ENCODE results near the gene LRP1. TPM values are rescaled to one million over a fixed set of nuclear protein-coding genes. Genes with fewer than 3 reads are reported as not detected.

Gene LRP1
- total RNA-seq, 2 experiments from 2014 or later = 1.8 to 2.7 TPM

GRCh38 chr12:57127101-57127725 is 1.1 kb upstream of the LRP1 start:
- intact Hi-C loops (cut with DNase I, micrococcal nuclease) = loop anchor here in 1 of 2 experiments (5.0 kb wide), 1 partner anchor 100 kb away; the partner anchor contains the start of gene SHMT2
- DNase-seq (peak; percentile 78), ATAC-seq (peak; percentile 40)
- H3K9me3 Mint-ChIP-seq (ENCODE audit: low read depth) = peaks cover 9% of the 10 kb centered on the region
- POLR2A ChIA-PET = interaction anchor here (0.6 to 2.2 kb wide), 2 partner anchors 16 to 402 kb away, joined by 3 to 15 read pairs; partner anchors contain the start of gene STAT6
- peaks cover 5% of the 10 kb centered on the region for H3K36me3 Mint-ChIP-seq (ENCODE audit: low read depth)
- peaks cover 9% of the 10 kb centered on the region for H3K27me3 Mint-ChIP-seq
- H3K4me3 Mint-ChIP-seq = peak overlapping the region; percentile 77
- CTCF ChIA-PET = interaction anchor here (0.6 to 9.7 kb wide), 8 partner anchors 12 to 122 kb away, joined by 3 to 156 read pairs (median 4); partner anchors contain the start of gene STAT6
- H3K4me1 Mint-ChIP-seq = peaks cover 28% of the 10 kb centered on the region
- no peak overlapping the region for H3K27ac Mint-ChIP-seq

- no peak for DNase-seq
- no peak overlapping the region for H3K27ac Mint-ChIP-seq
- H3K36me3 Mint-ChIP-seq (ENCODE audit: low read depth) = peaks cover 4% of the 10 kb centered on the region
- peaks cover 6% of the 10 kb centered on the region for H3K9me3 Mint-ChIP-seq (ENCODE audit: low read depth)
- H3K27me3 Mint-ChIP-seq = peaks cover 8% of the 10 kb centered on the region
- peaks cover 28% of the 10 kb centered on the region for H3K4me1 Mint-ChIP-seq
- ChIA-PET CTCF (interaction anchor here (0.5 to 9.7 kb wide), 8 partner anchors 17 to 127 kb away, joined by 3 to 156 read pairs (median 6); partner anchors contain the start of gene STAT6), POLR2A (interaction anchor here (0.5 to 2.2 kb wide), 3 partner anchors 17 to 439 kb away, joined by 3 to 15 read pairs (median 3); partner anchors contain the start of gene STAT6)
- no peak for ATAC-seq
- H3K4me3 Mint-ChIP-seq = peak overlapping the region; percentile 77
- intact Hi-C loops (cut with DNase I, micrococcal nuclease) = loop anchor here in 1 of 2 experiments (1.0 to 5.0 kb wide), 2 partner anchors 16 to 99 kb away; partner anchors contain the start of gene SHMT2
Observed at GRCh38 chr12:57128519-57129247, 400 bp downstream of the LRP1 start.

GRCh38 chr12:57129321-57129842 is 1.1 kb downstream of the LRP1 start:
- ChIA-PET POLR2A (no interaction called here), CTCF (interaction anchor here (0.6 to 2.4 kb wide), 4 partner anchors 18 to 411 kb away, joined by 3 to 9 read pairs (median 4); partner anchors contain the start of gene STAT6)
- Mint-ChIP-seq H3K4me1 (peaks cover 25% of the 10 kb centered on the region), H3K9me3 (ENCODE audit: low read depth) (no peaks in the 10 kb centered on the region), H3K36me3 (ENCODE audit: low read depth) (no peaks in the 10 kb centered on the region), H3K27me3 (peaks cover 7% of the 10 kb centered on the region), H3K4me3 (peak overlapping the region; percentile 18), H3K27ac (no peak overlapping the region)
- DNase-seq (no peak), ATAC-seq (no peak)
- intact Hi-C loops (cut with DNase I, micrococcal nuclease) = loop anchor here in 1 of 2 experiments (5.0 kb wide), 1 partner anchor 98 kb away; the partner anchor contains the start of gene SHMT2

- no peaks in the 10 kb centered on the region for H3K9me3 Mint-ChIP-seq (ENCODE audit: low read depth)
- ATAC-seq (no peak), DNase-seq (no peak)
- intact Hi-C loops (cut with DNase I, micrococcal nuclease) = loop anchor here in 1 of 2 experiments (5.0 kb wide), 1 partner anchor 97 kb away; the partner anchor contains the start of gene SHMT2
- ChIA-PET CTCF (interaction anchor here (0.6 to 2.4 kb wide), 6 partner anchors 18 to 411 kb away, joined by 3 to 9 read pairs (median 4); partner anchors contain the start of gene STAT6), POLR2A (no interaction called here)
- peaks cover 3% of the 10 kb centered on the region for H3K27me3 Mint-ChIP-seq
- no peak overlapping the region for H3K27ac Mint-ChIP-seq
- H3K36me3 Mint-ChIP-seq (ENCODE audit: low read depth) = no peaks in the 10 kb centered on the region
- H3K4me3 Mint-ChIP-seq = peak overlapping the region; percentile 18
- H3K4me1 Mint-ChIP-seq = peaks cover 22% of the 10 kb centered on the region
Observed at GRCh38 chr12:57129889-57130288, 1.6 kb downstream of the LRP1 start.

DNA sequence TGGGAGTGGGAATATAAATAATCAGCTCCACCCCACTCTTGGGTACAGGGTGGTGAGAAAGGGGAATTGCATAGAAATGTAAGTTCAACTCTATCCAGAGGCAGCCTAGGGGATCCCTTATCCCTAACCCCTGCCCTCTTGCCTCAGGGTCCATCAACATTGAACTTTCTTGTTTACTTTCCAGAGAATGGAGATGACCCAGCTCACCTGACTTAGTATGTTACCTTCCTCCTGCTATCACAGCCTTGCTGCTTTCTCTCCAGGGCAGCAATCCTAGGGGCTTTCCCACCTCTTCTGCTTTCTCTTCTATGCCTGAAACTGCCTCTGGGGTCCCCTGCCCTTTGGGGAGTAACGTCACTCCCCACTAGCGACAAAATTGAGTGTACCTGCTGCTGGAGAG is 2.7 kb downstream of the LRP1 start:
- H3K27ac Mint-ChIP-seq = no peak overlapping the region
- intact Hi-C loops (cut with DNase I, micrococcal nuclease) = no loop called here
- ChIA-PET POLR2A (no interaction called here), CTCF (interaction anchor here (0.6 to 2.4 kb wide), 5 partner anchors 19 to 91 kb away, joined by 3 to 9 read pairs (median 4); partner anchors contain the start of gene STAT6)
- H3K9me3 Mint-ChIP-seq (ENCODE audit: low read depth) = no peaks in the 10 kb centered on the region
- no peaks in the 10 kb centered on the region for H3K36me3 Mint-ChIP-seq (ENCODE audit: low read depth)
- H3K27me3 Mint-ChIP-seq = peaks cover 2% of the 10 kb centered on the region
- peaks cover 22% of the 10 kb centered on the region for H3K4me1 Mint-ChIP-seq
- ATAC-seq (no peak), DNase-seq (no peak)
- no peak overlapping the region for H3K4me3 Mint-ChIP-seq

DNA sequence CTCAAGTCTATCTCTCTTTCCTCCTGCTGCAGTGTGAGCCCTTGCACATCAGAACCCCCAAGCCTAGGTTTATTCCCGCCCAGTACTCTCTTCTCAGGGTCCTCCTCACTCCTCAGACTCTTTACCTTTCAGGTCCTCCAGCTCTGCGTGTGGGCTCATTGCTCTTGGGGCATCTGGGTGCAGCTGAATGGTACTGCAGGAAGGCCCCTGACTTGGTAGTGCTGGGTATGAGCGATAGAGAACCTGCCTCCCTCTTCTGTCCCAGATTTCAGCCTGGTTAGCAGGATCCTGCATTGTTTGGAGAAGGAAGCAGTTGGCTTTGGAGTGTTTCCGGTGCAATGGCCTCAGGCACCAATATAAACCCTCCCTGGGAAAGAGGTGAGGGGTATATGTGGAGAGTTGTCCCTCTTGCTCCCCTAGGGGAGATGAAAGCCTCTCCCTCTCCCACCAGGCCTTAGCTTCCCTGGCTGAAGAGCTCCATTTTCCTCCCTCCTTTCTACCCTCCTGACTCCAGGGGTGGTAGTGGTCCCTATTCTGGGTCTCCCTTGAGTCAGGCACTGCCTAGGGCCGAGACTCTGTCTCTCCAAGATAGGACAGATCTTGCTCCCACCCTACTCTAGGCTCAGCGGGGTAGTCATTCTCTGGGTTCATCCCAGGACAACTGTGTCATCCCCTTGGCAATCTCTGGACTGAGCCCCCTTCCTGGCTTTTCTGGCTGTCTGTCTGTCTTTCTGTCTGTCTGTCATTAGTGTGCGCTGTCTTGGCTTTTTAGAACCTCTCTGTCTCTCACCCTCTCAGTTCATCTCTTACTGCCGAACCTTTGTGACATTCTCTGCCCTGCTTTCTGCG is 3.8 kb downstream of the LRP1 start:
- Mint-ChIP-seq H3K36me3 (ENCODE audit: low read depth) (no peaks in the 10 kb centered on the region), H3K27me3 (peaks cover under 1% of the 10 kb centered on the region), H3K9me3 (ENCODE audit: low read depth) (no peaks in the 10 kb centered on the region), H3K4me3 (no peak overlapping the region), H3K4me1 (peaks cover 19% of the 10 kb centered on the region), H3K27ac (no peak overlapping the region)
- POLR2A ChIA-PET = no interaction called here
- no peak for ATAC-seq
- CTCF ChIA-PET = interaction anchor here (0.6 to 1.0 kb wide), 6 partner anchors 9 to 143 kb away, joined by 3 to 5 read pairs (median 4); no protein-coding TSS in a partner anchor
- intact Hi-C loops (cut with DNase I, micrococcal nuclease) = no loop called here
- DNase-seq = no peak

DNA sequence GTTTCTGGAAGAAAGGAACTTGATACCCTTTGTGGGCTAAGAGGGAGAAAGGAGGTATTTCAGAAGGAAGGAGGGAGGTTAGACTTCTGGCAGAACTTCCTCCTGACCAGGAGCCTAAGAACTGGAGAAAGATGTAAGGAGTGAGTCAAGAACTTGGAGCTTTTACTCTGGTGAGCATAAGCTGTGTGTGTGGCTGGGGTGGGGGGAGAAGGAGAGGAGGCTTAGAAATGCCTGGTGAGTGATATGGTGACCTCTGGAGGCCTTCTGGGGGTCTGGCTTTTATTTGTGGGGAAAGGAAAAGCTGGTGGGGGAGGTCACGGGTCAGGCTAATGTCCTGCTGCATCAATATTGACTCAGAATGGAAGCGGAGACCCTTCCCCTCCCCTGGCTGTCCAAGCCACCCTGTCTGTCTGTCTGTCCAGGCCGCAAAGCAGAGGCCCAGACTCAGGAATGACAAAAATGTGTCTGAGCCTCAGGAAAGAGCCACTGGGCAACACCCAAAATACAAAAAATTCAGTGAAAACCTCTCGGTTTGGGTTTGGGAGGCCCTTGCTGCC is 4.8 kb downstream of the LRP1 start:
- DNase-seq (no peak), ATAC-seq (no peak)
- no peaks in the 10 kb centered on the region for H3K36me3 Mint-ChIP-seq (ENCODE audit: low read depth)
- ChIA-PET POLR2A (no interaction called here), CTCF (interaction anchor here (0.6 to 1.3 kb wide), 2 partner anchors 49 to 50 kb away, joined by 3 to 4 read pairs; no protein-coding TSS in a partner anchor)
- H3K9me3 Mint-ChIP-seq (ENCODE audit: low read depth) = no peaks in the 10 kb centered on the region
- H3K27me3 Mint-ChIP-seq = no peaks in the 10 kb centered on the region
- H3K4me1 Mint-ChIP-seq = peaks cover 15% of the 10 kb centered on the region
- no peak overlapping the region for H3K4me3 Mint-ChIP-seq
- intact Hi-C loops (cut with DNase I, micrococcal nuclease) = no loop called here
- no peak overlapping the region for H3K27ac Mint-ChIP-seq

DNA sequence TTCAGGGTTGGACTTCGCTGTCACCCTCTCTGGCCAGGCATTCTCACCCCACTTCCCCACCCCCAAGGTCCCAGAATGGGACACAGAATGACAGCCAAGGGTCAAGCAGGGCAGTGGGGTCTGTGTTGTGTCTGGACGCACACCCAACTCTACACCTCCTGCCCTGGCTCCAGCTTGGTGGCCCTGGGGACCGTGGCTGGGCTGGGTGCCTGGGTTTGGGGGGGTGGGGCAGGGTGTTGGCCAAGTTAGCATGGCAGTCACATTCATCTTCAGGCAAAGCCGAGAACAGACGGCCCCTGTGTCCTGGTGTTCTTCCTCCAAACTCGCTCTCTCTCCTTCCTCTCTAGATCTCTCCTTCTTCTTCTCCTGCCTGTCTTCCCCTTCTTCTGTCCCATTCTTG is 5.6 kb downstream of the LRP1 start:
- H3K4me3 Mint-ChIP-seq = no peak overlapping the region
- H3K27ac Mint-ChIP-seq = no peak overlapping the region
- ChIA-PET CTCF (interaction anchor here (0.5 to 1.3 kb wide), 3 partner anchors 48 to 111 kb away, joined by 3 to 4 read pairs (median 4); no protein-coding TSS in a partner anchor), POLR2A (no interaction called here)
- no peaks in the 10 kb centered on the region for H3K36me3 Mint-ChIP-seq (ENCODE audit: low read depth)
- ATAC-seq (no peak), DNase-seq (no peak)
- peaks cover 14% of the 10 kb centered on the region for H3K4me1 Mint-ChIP-seq
- no peaks in the 10 kb centered on the region for H3K9me3 Mint-ChIP-seq (ENCODE audit: low read depth)
- H3K27me3 Mint-ChIP-seq = no peaks in the 10 kb centered on the region
- intact Hi-C loops (cut with DNase I, micrococcal nuclease) = no loop called here

GRCh38 chr12:57134949-57135348 is 6.7 kb downstream of the LRP1 start:
- Mint-ChIP-seq H3K4me3 (no peak overlapping the region), H3K27me3 (no peaks in the 10 kb centered on the region), H3K36me3 (ENCODE audit: low read depth) (no peaks in the 10 kb centered on the region), H3K9me3 (ENCODE audit: low read depth) (no peaks in the 10 kb centered on the region), H3K27ac (no peak overlapping the region), H3K4me1 (peaks cover 9% of the 10 kb centered on the region)
- ATAC-seq = no peak
- CTCF ChIA-PET = interaction anchor here (0.7 kb wide), 1 partner anchor 51 kb away, joined by 3 read pairs; no protein-coding TSS in a partner anchor
- intact Hi-C loops (cut with DNase I, micrococcal nuclease) = no loop called here
- no peak for DNase-seq
- POLR2A ChIA-PET = no interaction called here

- peaks cover 3% of the 10 kb centered on the region for H3K4me1 Mint-ChIP-seq
- H3K36me3 Mint-ChIP-seq (ENCODE audit: low read depth) = no peaks in the 10 kb centered on the region
- H3K27ac Mint-ChIP-seq = no peak overlapping the region
- DNase-seq = no peak
- no peak for ATAC-seq
- intact Hi-C loops (cut with DNase I, micrococcal nuclease) = no loop called here
- H3K4me3 Mint-ChIP-seq = no peak overlapping the region
- no peaks in the 10 kb centered on the region for H3K27me3 Mint-ChIP-seq
- H3K9me3 Mint-ChIP-seq (ENCODE audit: low read depth) = no peaks in the 10 kb centered on the region
- ChIA-PET CTCF (interaction anchor here (0.9 kb wide), 1 partner anchor 40 kb away, joined by 3 read pairs; no protein-coding TSS in a partner anchor), POLR2A (no interaction called here)
Observed at GRCh38 chr12:57135527-57136326, 7.4 kb downstream of the LRP1 start.

Data from activated CD4-positive, alpha-beta T cell treated with anti-CD3 and anti-CD28 coated beads for 36 hours (primary cell).